HG02798 (cell line): ENCODE data around the gene FRMD3.

Experiments
- ATAC-seq: cut with Tn5 transposase; IDR thresholded peaks from one replicate; pipeline ENCODE4 v1.9.1; 2021; ENCODE audit warnings: mild to moderate bottlenecking; ENCODE audit not compliant: unreplicated experiment, poor library complexity

The FRMD3 gene

DNA sequence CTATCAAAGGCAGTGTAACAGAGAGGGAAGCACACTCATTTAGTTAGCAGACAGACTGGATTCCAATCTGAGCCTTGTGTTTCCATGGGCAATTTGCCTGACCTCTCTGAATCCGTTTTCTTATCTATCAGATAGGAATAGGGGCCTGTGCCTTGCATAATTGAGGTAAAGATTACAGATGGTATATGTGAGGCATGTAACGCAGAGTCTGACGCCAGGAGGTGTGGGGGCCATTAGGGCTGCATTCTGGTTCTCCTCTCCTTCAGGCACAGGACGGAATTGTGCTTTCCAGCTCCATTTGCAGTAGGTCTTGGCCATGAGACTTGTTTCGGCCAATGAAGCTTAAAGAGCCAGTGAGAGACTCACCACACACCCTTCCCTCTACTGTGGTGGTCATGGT, 97.6 kb downstream of the FRMD3 start:
- no peak for ATAC-seq

- no peak for ATAC-seq
Measured at GRCh38 chr9:83435301-83435700, 102.9 kb downstream of the FRMD3 start.

DNA sequence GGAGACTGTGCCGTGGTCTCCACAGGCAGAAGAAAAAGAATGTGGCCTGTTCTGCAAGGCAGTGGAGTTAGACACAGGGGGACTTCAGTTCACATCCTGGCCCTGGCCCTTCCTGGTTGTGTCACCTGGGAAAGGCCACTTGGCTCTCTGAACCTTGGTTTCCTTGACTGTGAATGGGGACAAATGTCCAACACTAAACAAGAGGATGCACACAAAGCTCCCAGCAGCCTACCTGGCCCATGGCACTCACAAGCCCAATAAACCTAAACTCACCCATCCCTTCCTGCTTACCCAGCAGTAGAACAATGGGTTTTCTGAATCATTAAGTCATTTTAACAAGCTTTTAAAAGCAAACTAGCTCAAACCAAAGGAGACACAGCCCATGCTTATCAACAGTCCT, 103.9 kb downstream of the FRMD3 start:
- ATAC-seq: no peak

DNA sequence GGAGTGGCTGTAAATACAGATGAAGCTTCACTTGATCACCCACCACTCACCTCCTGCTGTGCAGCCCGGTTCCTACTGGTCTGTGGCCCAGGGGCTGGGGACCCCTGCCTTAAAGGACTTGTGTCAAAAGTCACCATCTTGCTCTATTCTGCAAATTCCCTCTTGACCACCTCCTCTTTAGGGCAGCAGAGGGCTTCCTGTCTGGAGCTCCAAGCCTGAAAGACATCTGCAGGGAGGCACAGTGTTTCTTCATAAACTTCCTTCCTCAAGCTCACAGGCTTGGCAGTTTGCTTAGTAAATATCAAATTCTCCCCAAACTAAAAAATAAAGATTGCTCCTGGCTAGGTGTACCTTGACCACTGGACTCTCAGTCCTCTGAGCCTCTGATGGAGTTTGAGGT, 104.4 kb downstream of the FRMD3 start:
- ATAC-seq: no peak

GRCh38 chr9:83432877-83433550, 105.2 kb downstream of the FRMD3 start:
- no peak for ATAC-seq

DNA sequence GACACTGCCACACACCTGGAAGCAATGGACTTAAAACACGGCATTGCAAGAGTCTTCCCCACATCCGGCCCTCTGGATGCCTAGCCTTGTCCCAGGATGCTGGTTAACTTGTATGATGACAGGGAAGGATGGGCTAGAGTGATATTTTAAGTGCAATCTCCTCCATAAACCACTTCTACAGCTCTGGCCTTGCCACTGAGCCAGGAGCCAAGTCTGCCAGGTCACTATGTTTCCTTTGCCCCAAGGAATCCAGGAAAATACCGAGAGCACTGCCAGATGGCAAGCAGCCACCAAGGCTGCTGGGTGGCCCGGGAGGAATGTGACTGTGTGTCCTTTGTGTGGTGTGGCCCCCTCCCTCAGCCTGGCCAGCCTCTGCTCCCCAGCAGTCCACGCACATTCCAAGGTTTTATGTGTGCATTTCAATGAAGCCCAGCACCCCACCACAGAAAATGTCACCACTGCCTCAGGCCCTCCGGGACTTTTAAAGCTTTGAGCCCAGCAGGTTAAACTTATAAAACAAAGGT, 106.0 kb downstream of the FRMD3 start:
- no peak for ATAC-seq

- ATAC-seq: no peak
Measured at GRCh38 chr9:83431101-83432060, 106.8 kb downstream of the FRMD3 start.

DNA sequence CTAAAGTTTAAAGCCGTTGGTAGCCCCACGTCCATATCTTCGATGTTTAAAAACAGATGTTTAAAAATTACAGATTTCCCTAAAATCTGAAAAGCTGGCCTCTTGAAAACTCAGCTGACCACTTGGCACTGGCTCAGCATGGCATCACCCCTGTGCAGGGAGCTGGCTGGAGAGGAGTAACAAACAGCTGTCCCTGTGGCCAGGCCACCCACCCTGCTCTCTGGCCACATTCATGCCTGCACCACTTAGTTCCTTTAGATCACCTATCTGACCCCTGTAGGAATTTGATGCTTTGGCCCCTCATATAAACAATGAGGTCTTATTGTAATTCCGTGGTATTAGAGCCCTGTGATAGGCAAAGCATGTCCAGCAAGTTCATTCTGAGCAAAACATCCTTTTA, 107.5 kb downstream of the FRMD3 start:
- ATAC-seq: no peak

DNA sequence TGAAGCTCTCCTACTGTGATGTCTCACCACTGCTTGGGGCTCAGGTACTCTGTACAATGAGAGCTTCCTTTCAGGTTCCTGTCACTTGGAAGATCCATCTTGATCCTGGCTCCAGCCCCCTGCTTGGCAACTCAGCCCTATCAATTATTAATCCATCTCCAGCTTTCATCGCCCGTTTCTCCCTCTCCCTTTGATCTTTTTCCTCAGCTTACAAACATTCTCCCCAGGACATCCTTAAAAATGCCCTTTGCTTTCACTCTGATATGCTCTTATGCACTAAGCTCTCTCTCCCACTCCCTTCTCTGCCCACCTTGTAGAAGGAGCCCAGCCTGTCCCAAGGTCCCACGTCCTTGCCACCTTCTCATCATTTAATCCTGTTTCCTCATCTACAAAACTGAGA, 109.0 kb downstream of the FRMD3 start:
- no peak for ATAC-seq

- ATAC-seq: no peak
Measured at GRCh38 chr9:83425240-83425639, 113.0 kb downstream of the FRMD3 start.

GRCh38 chr9:83424831-83425230, 113.4 kb downstream of the FRMD3 start:
- ATAC-seq: no peak

- no peak for ATAC-seq
Measured at GRCh38 chr9:83423815-83424707, 114.1 kb downstream of the FRMD3 start.

DNA sequence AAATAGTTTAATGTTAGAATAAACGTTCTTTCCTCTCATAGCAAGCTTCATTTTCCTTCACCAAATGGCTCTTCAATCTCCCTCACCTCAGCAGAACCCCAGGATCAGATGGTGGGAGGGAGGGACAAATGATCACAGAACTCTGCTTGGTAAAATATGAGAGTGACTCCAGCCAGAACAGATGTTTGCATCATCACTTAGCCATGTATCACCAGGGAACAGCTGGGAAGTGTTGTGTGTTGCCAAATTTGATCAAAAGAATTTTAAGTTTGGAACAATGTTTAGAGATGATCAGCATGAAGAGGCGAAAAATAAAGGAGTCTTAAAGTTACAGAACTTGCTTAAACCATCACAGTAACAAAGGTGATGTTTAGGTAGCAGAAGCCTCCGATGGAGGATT, 115.7 kb downstream of the FRMD3 start:
- ATAC-seq: no peak

GRCh38 chr9:83420486-83420885, 117.7 kb downstream of the FRMD3 start:
- ATAC-seq: no peak

DNA sequence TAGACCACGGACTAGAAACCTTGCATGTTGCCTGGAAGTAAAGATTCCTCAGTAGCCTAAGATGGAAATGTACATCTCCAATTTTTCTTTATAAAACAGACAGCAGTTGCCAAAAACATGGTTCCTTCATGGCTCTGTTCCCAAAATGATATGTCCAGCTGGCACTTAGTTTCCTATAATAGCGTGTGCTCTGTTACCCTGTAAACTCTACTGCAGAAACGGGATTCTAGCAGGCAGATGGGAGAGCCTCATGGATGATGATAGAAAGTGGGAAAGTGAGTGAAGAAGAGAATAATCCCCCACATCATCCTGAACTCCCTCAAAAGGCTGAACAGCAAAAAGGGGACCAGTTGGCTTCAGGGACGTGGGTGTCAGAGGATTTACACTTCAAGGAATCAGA, 118.2 kb downstream of the FRMD3 start:
- ATAC-seq: no peak

GRCh38 chr9:83418283-83418682, 119.9 kb downstream of the FRMD3 start:
- ATAC-seq: no peak

GRCh38 chr9:83413367-83413766, 124.8 kb downstream of the FRMD3 start:
- no peak for ATAC-seq

- ATAC-seq: no peak
Measured at GRCh38 chr9:83410701-83411100, 127.5 kb downstream of the FRMD3 start.

GRCh38 chr9:83406921-83407320, 131.3 kb downstream of the FRMD3 start:
- ATAC-seq: no peak

GRCh38 chr9:83405759-83406158, 132.4 kb downstream of the FRMD3 start:
- no peak for ATAC-seq
